ENCODE results near the gene SRSF3.
A peak's percentile ranks its signal among the peaks of the same experiment; 100 is the strongest.
"Not testable (repeated sequence)": the region's sequence is repeated elsewhere in the genome, so short reads cannot be mapped to it uniquely, and the experiment has no call there.

The SRSF3 gene

GRCh38 chr6:36598326-36598725 is 4.2 kb downstream of the SRSF3 start:
- Histone ChIP-seq H3K9me3 (ENCODE audit: severe bottlenecking) (no peaks in the 10 kb centered on the region), H3K36me3 (peaks cover 87% of the 10 kb centered on the region), H3K27ac (no peak overlapping the region), H3K27me3 (ENCODE audit: insufficient read depth, low read depth, severe bottlenecking) (no peaks in the 10 kb centered on the region), H3K4me3 (ENCODE audit: low read depth, low read length) (no peak overlapping the region)
- no peak for DNase-seq
- TF ChIP-seq CTCF (IDR thresholded peaks at IDR 0.05; ENCODE audit: low read depth, low read length): no peak

GRCh38 chr6:36598739-36599318 is 4.7 kb downstream of the SRSF3 start:
- Histone ChIP-seq H3K27ac (no peak overlapping the region), H3K9me3 (ENCODE audit: severe bottlenecking) (no peaks in the 10 kb centered on the region), H3K4me3 (ENCODE audit: low read depth, low read length) (no peak overlapping the region), H3K36me3 (peaks cover 92% of the 10 kb centered on the region), H3K27me3 (ENCODE audit: insufficient read depth, low read depth, severe bottlenecking) (no peaks in the 10 kb centered on the region)
- DNase-seq: no peak
- TF ChIP-seq CTCF (IDR thresholded peaks at IDR 0.05; ENCODE audit: low read depth, low read length): no peak

GRCh38 chr6:36599791-36600209 is 5.6 kb downstream of the SRSF3 start:
- DNase-seq: peak; percentile 38
- Histone ChIP-seq H3K27me3 (ENCODE audit: insufficient read depth, low read depth, severe bottlenecking) (no peaks in the 10 kb centered on the region), H3K36me3 (peaks cover 98% of the 10 kb centered on the region), H3K9me3 (ENCODE audit: severe bottlenecking) (no peaks in the 10 kb centered on the region), H3K4me3 (ENCODE audit: low read depth, low read length) (no peak overlapping the region), H3K27ac (no peak overlapping the region)
- TF ChIP-seq CTCF (IDR thresholded peaks at IDR 0.05; ENCODE audit: low read depth, low read length): no peak

GRCh38 chr6:36600564-36601146 is 6.5 kb downstream of the SRSF3 start:
- Histone ChIP-seq H3K27ac (no peak overlapping the region), H3K4me3 (ENCODE audit: low read depth, low read length) (no peak overlapping the region), H3K36me3 (peaks cover 98% of the 10 kb centered on the region), H3K27me3 (ENCODE audit: insufficient read depth, low read depth, severe bottlenecking) (no peaks in the 10 kb centered on the region), H3K9me3 (ENCODE audit: severe bottlenecking) (no peaks in the 10 kb centered on the region)
- no peak for TF ChIP-seq CTCF (IDR thresholded peaks at IDR 0.05; ENCODE audit: low read depth, low read length)
- DNase-seq: no peak

- not testable (repeated sequence) for DNase-seq; H3K27ac ChIP-seq; H3K4me3 ChIP-seq (ENCODE audit: low read depth, low read length); H3K27me3 ChIP-seq (ENCODE audit: insufficient read depth, low read depth, severe bottlenecking); H3K9me3 ChIP-seq (ENCODE audit: severe bottlenecking)
- H3K36me3 ChIP-seq: peaks cover 97% of the 10 kb centered on the region
These were observed 7.7 kb downstream of the SRSF3 start for GRCh38 chr6:36601818-36602217.

- Histone ChIP-seq H3K4me3 (ENCODE audit: low read depth, low read length) (no peak overlapping the region), H3K36me3 (peaks cover 97% of the 10 kb centered on the region)
These were observed 9.3 kb downstream of the SRSF3 start for GRCh38 chr6:36603222-36604089.

More at GRCh38 chr6:36603222-36604089, 9.3 kb downstream of the SRSF3 start:
- H3K27ac ChIP-seq: no peak overlapping the region
- no peak for DNase-seq
- TF ChIP-seq CTCF (IDR thresholded peaks at IDR 0.05; ENCODE audit: low read depth, low read length): no peak
- H3K27me3 ChIP-seq (ENCODE audit: insufficient read depth, low read depth, severe bottlenecking): no peaks in the 10 kb centered on the region
- H3K9me3 ChIP-seq (ENCODE audit: severe bottlenecking): no peaks in the 10 kb centered on the region

Measured in WERI-Rb-1 (cell line).